HG03175 (cell line): Measurements from ENCODE around the gene AP4B1.
"Not testable (repeated sequence)": the region's sequence is repeated elsewhere in the genome, so short reads cannot be mapped to it uniquely, and the experiment has no call there.

Experiments
- ATAC-seq: cut with Tn5 transposase; IDR thresholded peaks from one replicate; pipeline ENCODE4 v1.9.1; 2021; ENCODE audit warnings: mild to moderate bottlenecking, moderate library complexity; ENCODE audit not compliant: unreplicated experiment

Gene AP4B1

GRCh38 chr1:113858982-113859381 is 45.6 kb downstream of the AP4B1 start:
- ATAC-seq: no peak

GRCh38 chr1:113858418-113858817 is 46.2 kb downstream of the AP4B1 start:
- ATAC-seq: peak; percentile 49

DNA sequence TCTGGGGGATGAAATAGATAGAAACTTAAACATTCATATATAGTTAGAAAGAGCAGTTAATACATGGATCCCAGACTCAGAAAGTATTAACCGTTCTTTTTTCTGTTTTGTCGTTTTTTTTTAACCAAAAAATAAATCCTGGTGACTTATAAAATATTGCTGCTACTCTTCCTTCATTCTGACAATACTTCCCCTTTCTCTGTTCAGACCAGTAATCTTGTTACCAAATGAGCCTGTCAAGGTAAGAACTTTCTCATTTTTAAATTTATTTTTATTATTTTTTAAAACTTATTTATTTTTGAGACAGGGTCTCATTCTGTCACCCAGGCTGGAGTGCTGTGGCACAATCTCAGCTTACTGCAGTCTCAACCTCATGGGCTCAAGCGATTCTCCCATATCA is 46.8 kb downstream of the AP4B1 start:
- ATAC-seq: no peak

GRCh38 chr1:113856401-113856790 is 48.2 kb downstream of the AP4B1 start:
- ATAC-seq: no peak

DNA sequence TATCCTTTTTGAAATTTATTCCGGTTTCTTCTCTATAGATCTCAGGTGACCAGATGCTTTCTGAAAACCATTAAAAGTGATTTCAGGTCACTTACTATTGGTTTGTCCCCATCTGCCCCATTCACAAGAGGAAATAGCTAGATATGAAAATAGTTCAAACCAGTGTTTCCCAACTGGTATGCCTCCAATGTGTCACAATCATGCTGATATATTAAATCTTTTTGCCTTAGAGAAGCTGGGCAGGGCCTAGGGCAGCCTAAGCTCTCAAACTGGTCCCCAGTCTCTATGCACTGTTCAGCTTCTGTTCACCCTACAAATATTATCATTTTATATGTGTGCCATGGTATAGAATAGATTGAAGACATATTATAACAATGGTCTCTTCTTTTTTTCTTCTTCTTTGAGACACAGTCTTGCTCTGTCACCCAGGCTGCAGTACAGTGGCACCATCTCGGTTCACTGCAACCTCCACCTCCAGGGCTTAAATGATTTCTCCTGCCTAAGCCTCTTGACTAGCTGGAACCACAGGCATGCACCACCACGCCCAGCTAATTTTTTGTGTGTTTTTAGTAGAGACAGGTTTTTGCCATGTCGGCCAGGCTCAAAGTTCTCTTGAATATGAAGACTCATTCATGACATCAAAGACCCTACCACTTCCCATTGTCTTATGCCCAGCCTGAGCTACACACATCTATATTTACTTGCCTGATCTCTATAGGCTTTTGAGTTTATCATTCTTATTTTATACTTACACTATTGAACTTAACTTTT is 48.8 kb downstream of the AP4B1 start:
- no peak for ATAC-seq

DNA sequence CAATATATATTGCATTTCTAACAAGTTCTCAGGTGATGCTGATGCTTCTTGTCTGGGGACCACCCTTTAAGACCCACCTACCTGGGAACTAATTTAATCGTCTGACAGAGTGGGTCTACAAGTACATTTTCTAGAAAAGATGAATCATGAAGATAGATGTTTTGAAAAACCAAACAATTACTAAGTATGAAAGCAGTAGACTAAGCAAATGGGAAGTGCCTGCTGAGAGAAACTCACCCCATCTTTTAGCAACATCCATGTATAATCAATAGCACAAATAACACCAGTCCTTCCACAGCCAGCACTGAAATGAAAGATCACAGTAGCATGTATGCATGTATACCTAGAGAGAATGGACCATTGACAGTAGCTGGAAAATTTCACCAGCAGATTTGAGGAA is 50.4 kb downstream of the AP4B1 start:
- no peak for ATAC-seq

GRCh38 chr1:113852694-113853093 is 51.9 kb downstream of the AP4B1 start:
- not testable (repeated sequence) for ATAC-seq

GRCh38 chr1:113850127-113850796 is 54.3 kb downstream of the AP4B1 start:
- no peak for ATAC-seq

- no peak for ATAC-seq
These were observed 55.5 kb downstream of the AP4B1 start for GRCh38 chr1:113849072-113849471.

- no peak for ATAC-seq
These were observed 58.1 kb downstream of the AP4B1 start for GRCh38 chr1:113846391-113847035.
